Measurements from ENCODE around the gene ZBTB38. TPM values are rescaled to one million over a fixed set of nuclear protein-coding genes. Genes with fewer than 3 reads are reported as not detected.

The ZBTB38 gene
- total RNA-seq, 4 donors from 2014 or later = 125 to 183 (median 149) TPM

- peak overlapping the region; percentile 99 to 100 for H3K27ac ChIP-seq
- no peak overlapping the region for H3K4me3 ChIP-seq
- no peaks in the 10 kb centered on the region for H3K9me3 ChIP-seq
- no peak for DNase-seq
- no peak for TF ChIP-seq CTCF (IDR thresholded peaks at IDR 0.05)
- intact Hi-C loops (cut with DNase I; ENCODE audit: low total_unique reads) = no loop called here
- H3K4me1 ChIP-seq = peaks cover 11 to 43% of the 10 kb centered on the region in 2 donors
- H3K36me3 ChIP-seq = no peaks in the 10 kb centered on the region
- no peaks in the 10 kb centered on the region for H3K27me3 ChIP-seq
These were observed 43.0 kb downstream of the ZBTB38 start for GRCh38 chr3:141411251-141411771.

- Histone ChIP-seq H3K27ac (peak overlapping the region; percentile 99 to 100), H3K36me3 (no peaks in the 10 kb centered on the region), H3K27me3 (no peaks in the 10 kb centered on the region), H3K9me3 (no peaks in the 10 kb centered on the region), H3K4me3 (peak overlapping the region; percentile 18 to 32), H3K4me1 (peaks cover 9 to 48% of the 10 kb centered on the region in 2 donors)
- DNase-seq = peak; percentile 55 to 76
- intact Hi-C loops (cut with DNase I; ENCODE audit: low total_unique reads) = no loop called here
- TF ChIP-seq CTCF (IDR thresholded peaks at IDR 0.05) = no peak
- TF ChIP-seq POLR2A (IDR thresholded peaks at IDR 0.05) = peak in 1 of 2 donors; percentile 65
These were observed 44.0 kb downstream of the ZBTB38 start for GRCh38 chr3:141412087-141412935.

- Histone ChIP-seq H3K27me3 (no peaks in the 10 kb centered on the region), H3K9me3 (no peaks in the 10 kb centered on the region), H3K27ac (peak overlapping the region; percentile 99 to 100), H3K4me3 (peak overlapping the region; percentile 18 to 32), H3K4me1 (peaks cover 9 to 48% of the 10 kb centered on the region in 2 donors), H3K36me3 (no peaks in the 10 kb centered on the region)
- TF ChIP-seq CTCF (IDR thresholded peaks at IDR 0.05) (no peak), POLR2A (IDR thresholded peaks at IDR 0.05) (no peak)
- peak; percentile 93 to 94 for DNase-seq
- intact Hi-C loops (cut with DNase I; ENCODE audit: low total_unique reads) = no loop called here
These were observed 44.6 kb downstream of the ZBTB38 start for GRCh38 chr3:141412936-141413354.

- Histone ChIP-seq H3K4me1 (peaks cover 9 to 48% of the 10 kb centered on the region in 2 donors), H3K36me3 (no peaks in the 10 kb centered on the region), H3K4me3 (peak overlapping the region in 1 of 2 donors; percentile 32), H3K27me3 (no peaks in the 10 kb centered on the region), H3K9me3 (no peaks in the 10 kb centered on the region), H3K27ac (peak overlapping the region; percentile 99 to 100)
- no peak for TF ChIP-seq POLR2A (IDR thresholded peaks at IDR 0.05)
- no peak for TF ChIP-seq CTCF (IDR thresholded peaks at IDR 0.05)
- no peak for DNase-seq
- intact Hi-C loops (cut with DNase I; ENCODE audit: low total_unique reads) = no loop called here
These were observed 45.1 kb downstream of the ZBTB38 start for GRCh38 chr3:141413391-141413790.
